Skin epidermis (tissue), 12 donors: Measurements from ENCODE around the gene PKP1.

Experiments
- H3K27ac ChIP-seq, 21 experiments: fragments of 200-600 bp; sonication (generic) in 11 of 21; one replicate each; pipeline ENCODE4 v1.5.0; 2020; ENCODE audit warnings: mild to moderate bottlenecking in 3 of 21, inconsistent platforms in 2 of 21, moderate library complexity in 2 of 21
- H3K4me3 ChIP-seq, 7 experiments: fragments of 200-600 bp; sonication (generic) in 2 of 7; one replicate each; pipeline ENCODE4 v1.5.0; 2020; ENCODE audit warnings: inconsistent platforms in 2 of 7, mild to moderate bottlenecking in 2 of 7, moderate library complexity in 1 of 7

PKP1 gene

GRCh38 chr1:201320168-201320788, 37.0 kb downstream of the PKP1 start:
- no peak overlapping the region for H3K4me3 ChIP-seq
- peak overlapping the region in 3 of 21 experiments; percentile 65 to 77 (median 71) for H3K27ac ChIP-seq

DNA sequence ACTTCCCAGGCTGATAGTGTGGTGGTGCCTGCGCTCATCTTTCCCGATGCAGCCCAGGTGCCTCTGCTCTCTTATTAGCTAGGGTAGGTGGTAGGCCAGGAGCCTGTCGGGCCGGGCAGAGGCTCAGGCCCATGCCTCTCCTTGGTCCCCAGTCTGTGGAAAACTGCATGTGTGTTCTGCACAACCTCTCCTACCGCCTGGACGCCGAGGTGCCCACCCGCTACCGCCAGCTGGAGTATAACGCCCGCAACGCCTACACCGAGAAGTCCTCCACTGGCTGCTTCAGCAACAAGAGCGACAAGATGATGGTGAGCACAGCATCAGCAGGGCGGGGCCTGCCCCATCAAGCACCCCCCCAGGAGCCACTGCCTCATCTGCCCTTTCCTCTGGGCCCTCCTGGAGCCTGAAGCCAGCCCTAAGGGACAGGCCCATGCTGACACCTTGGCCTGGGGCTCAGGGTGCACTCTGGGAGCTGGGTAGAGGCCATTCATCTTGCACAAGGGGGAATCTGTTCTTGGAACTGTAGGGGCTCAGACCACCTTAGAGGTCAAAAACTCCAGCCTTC, 38.6 kb downstream of the PKP1 start:
- no peak overlapping the region for H3K4me3 ChIP-seq
- H3K27ac ChIP-seq = no peak overlapping the region

DNA sequence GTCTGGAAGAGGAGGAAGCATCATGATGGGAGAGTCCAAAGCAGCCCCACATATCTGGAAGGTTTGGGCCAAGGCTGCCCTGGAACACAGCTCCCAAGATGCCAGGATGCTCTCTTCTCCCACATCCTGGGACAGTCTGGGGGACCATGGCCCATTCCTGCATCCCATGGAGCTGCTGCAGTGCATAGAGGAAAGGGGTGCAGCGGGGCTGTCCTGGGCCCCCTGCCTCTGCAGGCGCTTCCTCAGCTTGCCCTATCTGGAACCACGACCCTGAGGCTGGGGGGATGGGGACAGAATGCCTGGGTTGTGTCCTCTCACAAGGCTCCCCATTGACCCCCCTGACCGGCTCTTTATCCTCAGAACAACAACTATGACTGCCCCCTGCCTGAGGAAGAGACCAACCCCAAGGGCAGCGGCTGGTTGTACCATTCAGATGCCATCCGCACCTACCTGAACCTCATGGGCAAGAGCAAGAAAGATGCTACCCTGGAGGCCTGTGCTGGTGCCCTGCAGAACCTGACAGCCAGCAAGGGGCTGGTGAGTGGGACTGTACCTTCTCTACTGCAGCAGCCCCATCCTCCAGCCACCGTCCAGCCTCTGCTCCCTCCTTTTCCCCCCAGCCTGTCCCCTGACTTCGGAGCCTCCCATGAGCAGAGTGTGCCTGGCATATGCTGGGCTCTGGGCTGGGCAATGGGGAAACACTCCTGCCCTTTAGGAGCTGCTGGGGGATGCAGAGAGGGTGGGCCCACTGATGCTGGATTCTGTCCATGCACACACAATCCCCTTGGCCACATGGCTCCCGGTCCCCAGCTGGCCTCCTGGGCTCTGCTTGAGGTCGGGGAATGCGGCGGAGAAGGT, 39.6 kb downstream of the PKP1 start:
- Histone ChIP-seq H3K27ac (peak overlapping the region in 1 of 21 experiments; percentile 55), H3K4me3 (no peak overlapping the region)

DNA sequence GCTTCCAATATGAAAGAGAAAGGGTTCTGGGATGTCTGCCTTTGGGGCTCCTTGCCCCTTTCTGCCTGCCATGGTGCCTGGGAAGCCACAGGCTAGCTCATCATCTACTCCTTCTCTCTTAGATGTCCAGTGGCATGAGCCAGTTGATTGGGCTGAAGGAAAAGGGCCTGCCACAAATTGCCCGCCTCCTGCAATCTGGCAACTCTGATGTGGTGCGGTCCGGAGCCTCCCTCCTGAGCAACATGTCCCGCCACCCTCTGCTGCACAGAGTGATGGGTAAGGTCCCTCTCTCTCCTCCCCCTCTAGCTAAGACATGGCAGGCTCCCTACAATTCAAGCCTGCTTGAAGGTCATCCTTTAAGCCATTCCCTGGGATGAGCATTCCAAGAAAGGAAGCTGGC, 41.0 kb downstream of the PKP1 start:
- H3K27ac ChIP-seq = peak overlapping the region in 2 of 21 experiments; percentile 18 to 55

DNA sequence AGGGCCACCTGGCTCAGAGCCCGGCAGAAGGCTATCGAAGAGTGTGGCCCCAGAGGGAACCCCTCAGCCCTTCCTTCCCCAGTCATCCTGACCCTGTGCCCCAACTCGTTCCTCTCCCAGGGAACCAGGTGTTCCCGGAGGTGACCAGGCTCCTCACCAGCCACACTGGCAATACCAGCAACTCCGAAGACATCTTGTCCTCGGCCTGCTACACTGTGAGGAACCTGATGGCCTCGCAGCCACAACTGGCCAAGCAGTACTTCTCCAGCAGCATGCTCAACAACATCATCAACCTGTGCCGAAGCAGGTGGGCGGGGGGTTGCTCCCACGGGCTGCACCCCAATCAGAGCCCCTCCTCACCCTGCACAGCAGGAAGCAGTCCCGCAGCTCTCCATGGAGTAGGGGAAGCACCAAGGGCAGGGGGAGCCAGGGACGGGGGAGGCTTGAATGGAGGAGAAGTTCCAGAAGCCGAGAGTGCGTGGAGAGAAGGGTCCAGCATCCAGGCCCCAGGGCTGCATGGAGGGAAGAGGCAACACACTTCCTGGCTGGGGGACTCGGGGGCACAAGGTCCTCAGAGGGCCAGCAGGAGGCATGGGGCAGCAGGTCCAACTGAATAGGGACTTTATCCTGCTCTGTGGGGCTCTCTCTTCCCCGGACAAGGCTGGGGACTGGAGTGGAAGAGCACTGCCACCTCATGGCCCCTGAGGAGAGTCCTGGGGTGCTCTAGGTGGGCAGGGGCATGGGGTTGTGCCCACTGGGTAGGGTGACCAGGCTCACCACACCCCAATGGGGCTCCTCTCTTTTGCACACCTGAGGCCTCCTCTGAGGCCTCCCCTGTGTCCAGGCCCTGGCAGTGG, 41.7 kb downstream of the PKP1 start:
- Histone ChIP-seq H3K4me3 (no peak overlapping the region), H3K27ac (peak overlapping the region in 3 of 21 experiments; percentile 20 to 55 (median 23))

More for the DNA sequence above, 41.0 kb downstream of the PKP1 start:
- H3K4me3 ChIP-seq = no peak overlapping the region

GRCh38 chr1:201325678-201326060, 42.4 kb downstream of the PKP1 start:
- no peak overlapping the region for H3K4me3 ChIP-seq
- H3K27ac ChIP-seq = peak overlapping the region in 2 of 21 experiments; percentile 20 to 23

DNA sequence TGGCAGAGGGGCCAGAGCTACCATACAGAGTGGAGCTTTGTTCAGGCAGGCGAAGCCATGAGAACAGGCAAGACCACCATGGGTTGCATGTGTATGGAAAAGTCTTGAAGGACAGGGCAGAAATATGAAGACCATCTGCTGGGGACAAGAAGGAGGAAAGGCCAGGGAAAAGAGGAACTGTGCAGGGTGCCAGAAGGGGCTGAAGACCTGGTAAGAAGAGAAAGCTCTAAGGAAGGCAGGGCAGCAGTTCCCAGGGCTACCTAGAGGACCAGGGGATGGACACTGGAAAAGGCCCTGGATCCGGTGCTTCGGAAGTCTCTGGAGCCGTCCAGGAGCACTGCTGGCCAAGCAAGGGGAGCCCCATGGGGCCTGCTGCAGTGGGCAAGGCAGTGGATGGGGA, 43.4 kb downstream of the PKP1 start:
- H3K4me3 ChIP-seq = no peak overlapping the region
- H3K27ac ChIP-seq = peak overlapping the region in 2 of 21 experiments; percentile 9 to 70

DNA sequence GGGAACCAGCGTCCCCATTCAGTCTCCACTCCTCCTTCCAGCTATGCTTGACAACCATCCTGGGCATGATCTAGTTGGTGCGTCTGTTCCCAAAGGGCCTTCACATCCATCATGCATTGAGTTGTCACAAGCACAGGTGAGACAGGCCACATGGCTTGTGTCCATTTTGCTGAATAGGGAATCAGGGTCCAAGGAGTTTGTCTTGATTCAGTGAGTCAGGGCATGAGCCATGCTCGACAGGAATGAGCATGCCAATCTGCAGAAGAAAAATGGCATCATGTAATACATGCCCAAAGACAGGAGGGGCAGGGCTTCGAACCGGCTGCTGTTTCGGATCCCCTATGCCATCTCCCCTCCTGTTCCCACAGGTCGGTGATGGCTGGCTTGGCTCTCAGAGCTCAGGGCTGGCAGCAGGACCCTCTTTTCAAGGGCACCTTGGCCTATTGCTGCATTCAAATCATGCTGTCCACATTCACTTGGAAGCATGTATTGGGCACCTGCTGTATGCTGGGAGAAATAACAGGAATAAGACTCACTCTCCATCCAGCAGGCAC, 44.5 kb downstream of the PKP1 start:
- Histone ChIP-seq H3K27ac (no peak overlapping the region), H3K4me3 (no peak overlapping the region)

DNA sequence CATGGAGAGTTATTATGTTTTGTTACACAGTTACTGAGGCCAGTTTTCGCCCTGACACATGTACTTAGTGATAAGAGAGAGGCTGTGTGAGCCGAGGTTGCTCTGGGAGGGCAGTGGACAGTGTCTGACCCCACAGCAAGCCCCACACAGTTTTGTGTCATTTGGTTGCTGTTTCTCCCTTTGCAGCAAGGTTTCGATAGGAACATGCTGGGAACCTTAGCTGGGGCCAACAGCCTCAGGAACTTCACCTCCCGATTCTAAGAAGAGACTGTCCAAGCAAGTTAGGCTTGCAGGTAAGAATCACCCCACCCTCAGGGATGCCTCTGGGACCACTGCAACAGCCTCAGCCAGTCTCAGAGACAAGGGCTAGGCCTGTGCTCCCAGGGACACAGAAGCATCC, 45.3 kb downstream of the PKP1 start:
- H3K4me3 ChIP-seq = no peak overlapping the region
- peak overlapping the region in 1 of 21 experiments; percentile 26 for H3K27ac ChIP-seq

DNA sequence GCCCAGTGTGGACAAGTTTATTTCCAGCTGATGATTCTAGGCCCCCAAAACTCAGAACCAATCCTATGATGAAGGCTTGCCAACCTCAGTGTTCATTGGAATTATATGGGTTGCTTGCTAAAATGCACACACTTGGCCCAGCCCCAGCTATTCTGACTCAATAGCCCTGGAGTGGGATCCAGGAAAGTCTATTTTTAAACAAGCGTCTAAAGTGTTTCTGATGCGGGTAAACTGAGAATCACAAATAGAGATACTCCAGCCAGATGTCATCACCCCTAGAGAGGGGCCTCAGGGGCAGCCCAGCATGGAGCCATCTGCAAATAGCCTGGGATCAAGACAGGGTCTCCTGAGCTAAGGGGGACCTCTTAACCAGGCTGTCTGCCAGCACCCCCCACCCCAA, 46.0 kb downstream of the PKP1 start:
- Histone ChIP-seq H3K27ac (peak overlapping the region in 2 of 21 experiments; percentile 15 to 26), H3K4me3 (no peak overlapping the region)

GRCh38 chr1:201329801-201330200, 46.5 kb downstream of the PKP1 start:
- H3K27ac ChIP-seq = peak overlapping the region in 2 of 21 experiments; percentile 15 to 26
- no peak overlapping the region for H3K4me3 ChIP-seq

DNA sequence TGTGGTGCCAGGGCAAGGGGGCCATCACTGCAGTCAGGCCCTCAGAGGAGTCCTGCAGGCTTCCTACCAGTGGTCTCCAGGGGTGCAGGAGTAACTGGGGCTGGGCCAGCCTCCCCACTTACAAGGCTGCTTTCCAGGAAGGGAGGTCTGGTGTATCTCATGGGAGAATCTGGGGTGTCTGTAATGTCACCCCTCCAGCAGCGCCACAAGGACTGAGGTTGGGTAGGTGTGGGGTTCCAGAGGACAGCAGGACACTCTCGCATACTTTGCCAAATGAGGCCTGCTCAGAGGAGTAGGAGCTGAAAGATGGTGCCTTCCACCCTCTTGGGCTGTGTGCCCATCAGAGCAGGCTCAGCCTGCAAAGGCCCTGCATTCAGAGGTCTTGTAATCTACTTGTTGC, 47.2 kb downstream of the PKP1 start:
- Histone ChIP-seq H3K4me3 (no peak overlapping the region), H3K27ac (no peak overlapping the region)

DNA sequence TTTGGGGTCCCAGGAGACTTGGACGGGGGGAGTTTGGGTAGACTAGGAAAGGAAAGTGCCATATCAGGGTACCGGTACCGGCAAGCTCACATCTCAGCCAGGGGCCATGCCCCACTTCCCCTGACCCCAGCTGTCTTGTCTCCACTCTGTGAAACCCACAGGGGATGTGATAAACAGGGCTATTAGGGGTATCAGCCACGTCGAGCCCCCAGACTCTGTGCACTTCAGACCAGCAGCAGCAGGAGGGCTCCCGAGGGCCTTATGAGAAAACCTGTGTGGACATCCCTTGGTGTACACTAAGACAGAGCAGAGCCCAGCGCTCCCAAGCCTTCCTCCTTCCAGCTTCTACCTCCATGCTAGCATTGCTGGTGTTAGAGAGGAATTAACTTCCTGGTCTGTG, 47.9 kb downstream of the PKP1 start:
- H3K27ac ChIP-seq = no peak overlapping the region
- H3K4me3 ChIP-seq = no peak overlapping the region

DNA sequence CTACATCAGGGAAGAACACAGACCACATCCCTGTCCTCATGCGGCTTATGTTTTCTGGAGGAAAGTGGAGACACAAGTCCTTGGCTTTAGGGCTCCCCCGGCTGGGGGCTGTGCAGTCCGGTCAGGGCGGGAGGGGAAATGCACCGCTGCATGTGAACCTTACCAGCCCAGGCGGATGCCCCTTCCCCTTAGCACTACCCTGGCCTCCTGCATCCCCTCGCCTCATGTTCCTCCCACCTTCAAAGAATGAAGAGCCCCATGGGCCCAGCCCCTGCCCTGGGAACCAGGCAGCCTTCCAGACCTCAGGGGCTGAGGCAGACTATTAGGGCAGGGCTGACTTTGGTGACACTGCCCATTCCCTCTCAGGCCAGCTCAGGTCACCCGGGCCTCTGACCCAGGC, 48.7 kb downstream of the PKP1 start:
- no peak overlapping the region for H3K4me3 ChIP-seq
- H3K27ac ChIP-seq = peak overlapping the region in 3 of 21 experiments; percentile 5 to 64 (median 41)

GRCh38 chr1:201332616-201333335, 49.5 kb downstream of the PKP1 start:
- peak overlapping the region in 6 of 21 experiments; percentile 5 to 83 (median 50) for H3K27ac ChIP-seq

GRCh38 chr1:201334325-201335173, 51.2 kb downstream of the PKP1 start:
- H3K27ac ChIP-seq = peak overlapping the region in 17 of 21 experiments; percentile 13 to 83 (median 66)

More at GRCh38 chr1:201332616-201333335, 49.5 kb downstream of the PKP1 start:
- H3K4me3 ChIP-seq = no peak overlapping the region

DNA sequence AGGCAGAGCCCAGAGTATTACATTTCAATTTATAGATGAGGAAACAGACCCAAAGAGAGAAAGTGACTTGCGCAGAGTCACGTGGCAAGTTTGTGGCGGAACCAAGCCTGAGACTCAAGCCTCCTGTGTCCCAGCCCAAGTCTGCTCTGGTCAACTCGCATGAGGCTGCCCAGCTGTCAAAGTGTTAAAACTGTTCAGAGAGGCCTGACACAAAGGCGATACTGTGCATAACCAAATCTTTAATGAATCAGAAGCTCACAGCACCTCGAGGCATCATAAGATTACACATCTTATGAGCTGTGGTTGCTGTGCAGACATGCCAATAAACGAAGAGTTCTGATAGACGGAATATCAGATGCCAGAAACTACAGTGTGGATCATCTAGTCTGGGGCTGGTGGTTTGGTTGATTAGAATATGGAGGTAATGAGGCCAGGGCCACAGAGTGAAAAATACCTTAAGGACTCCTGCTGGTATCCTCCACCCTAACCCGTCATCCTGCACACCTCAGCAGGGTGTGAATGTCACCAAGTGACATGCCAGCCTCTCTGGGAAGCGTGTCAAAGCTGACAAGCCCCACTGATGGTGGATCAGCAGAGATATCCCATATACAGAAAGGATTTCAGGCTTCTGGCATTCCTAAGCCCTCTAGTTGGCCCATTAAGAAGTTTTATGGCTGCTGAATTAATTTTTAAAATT, 52.0 kb downstream of the PKP1 start:
- H3K4me3 ChIP-seq = no peak overlapping the region
- H3K27ac ChIP-seq = peak overlapping the region in 18 of 21 experiments; percentile 13 to 83 (median 66)

More at GRCh38 chr1:201334325-201335173, 51.2 kb downstream of the PKP1 start:
- H3K4me3 ChIP-seq = no peak overlapping the region
